Measurements from ENCODE around the gene ESYT3. TPM values are rescaled to one million over a fixed set of nuclear protein-coding genes. Genes with fewer than 3 reads are reported as not detected.
"Not testable (repeated sequence)": the region's sequence is repeated elsewhere in the genome, so short reads cannot be mapped to it uniquely, and the experiment has no call there.

Gene ESYT3
- polyA plus RNA-seq, 2 donors, result 0.56 to 0.63 TPM

GRCh38 chr3:138477120-138477519, 42.7 kb downstream of the ESYT3 start:
- Histone ChIP-seq H3K27ac (ENCODE audit: low read depth in 2 of 2, low read length in 1 of 2) (no peak overlapping the region), H3K4me1 (ENCODE audit: control insufficient read depth in 2 of 2, insufficient read depth in 2 of 2, low read length in 1 of 2) (no peaks in the 10 kb centered on the region), H3K36me3 (ENCODE audit: control insufficient read depth in 2 of 2, insufficient read depth in 2 of 2, low read length in 1 of 2) (no peaks in the 10 kb centered on the region)

GRCh38 chr3:138477801-138478200, 43.4 kb downstream of the ESYT3 start:
- Histone ChIP-seq H3K27me3 (ENCODE audit: control insufficient read depth in 1 of 2, insufficient read depth in 2 of 2, low read length in 2 of 2) (no peaks in the 10 kb centered on the region), H3K36me3 (ENCODE audit: control insufficient read depth in 2 of 2, insufficient read depth in 2 of 2, low read length in 1 of 2) (no peaks in the 10 kb centered on the region), H3K4me1 (ENCODE audit: control insufficient read depth in 2 of 2, insufficient read depth in 2 of 2, low read length in 1 of 2) (no peaks in the 10 kb centered on the region), H3K27ac (ENCODE audit: low read depth in 2 of 2, low read length in 1 of 2) (no peak overlapping the region), H3K4me3 (ENCODE audit: low read depth in 1 of 2, low read length in 2 of 2) (no peak overlapping the region), H3K9me3 (ENCODE audit: control insufficient read depth in 2 of 2, insufficient read depth in 1 of 2, low read depth in 1 of 2, low read length in 1 of 2) (no peaks in the 10 kb centered on the region)
- WGBS, 2 donors, result 93% methylated on average over 3 of the region's 3 CpGs

More at GRCh38 chr3:138477120-138477519, 42.7 kb downstream of the ESYT3 start:
- Histone ChIP-seq H3K9me3 (ENCODE audit: control insufficient read depth in 2 of 2, insufficient read depth in 1 of 2, low read depth in 1 of 2, low read length in 1 of 2) (no peaks in the 10 kb centered on the region), H3K27me3 (ENCODE audit: control insufficient read depth in 1 of 2, insufficient read depth in 2 of 2, low read length in 2 of 2) (no peaks in the 10 kb centered on the region), H3K4me3 (ENCODE audit: low read depth in 1 of 2, low read length in 2 of 2) (no peak overlapping the region)

GRCh38 chr3:138479438-138479863, 45.0 kb downstream of the ESYT3 start:
- WGBS, 2 donors, result 48 to 49% methylated on average over 4 of the region's 4 CpGs
- H3K27me3 ChIP-seq (ENCODE audit: control insufficient read depth in 1 of 2, insufficient read depth in 2 of 2, low read length in 2 of 2), result no peaks in the 10 kb centered on the region

GRCh38 chr3:138484672-138485071, 50.3 kb downstream of the ESYT3 start:
- 97 to 98% methylated on average over 10 to 17 of the region's 17 CpGs for WGBS, 2 donors
- not testable (repeated sequence) for H3K9me3 ChIP-seq (ENCODE audit: control insufficient read depth in 2 of 2, insufficient read depth in 1 of 2, low read depth in 1 of 2, low read length in 1 of 2); H3K27ac ChIP-seq (ENCODE audit: low read depth in 2 of 2, low read length in 1 of 2); H3K36me3 ChIP-seq (ENCODE audit: control insufficient read depth in 2 of 2, insufficient read depth in 2 of 2, low read length in 1 of 2); H3K4me3 ChIP-seq (ENCODE audit: low read depth in 1 of 2, low read length in 2 of 2); H3K27me3 ChIP-seq (ENCODE audit: control insufficient read depth in 1 of 2, insufficient read depth in 2 of 2, low read length in 2 of 2); H3K4me1 ChIP-seq (ENCODE audit: control insufficient read depth in 2 of 2, insufficient read depth in 2 of 2, low read length in 1 of 2)

More at GRCh38 chr3:138479438-138479863, 45.0 kb downstream of the ESYT3 start:
- Histone ChIP-seq H3K9me3 (ENCODE audit: control insufficient read depth in 2 of 2, insufficient read depth in 1 of 2, low read depth in 1 of 2, low read length in 1 of 2) (no peaks in the 10 kb centered on the region), H3K4me3 (ENCODE audit: low read depth in 1 of 2, low read length in 2 of 2) (no peak overlapping the region), H3K36me3 (ENCODE audit: control insufficient read depth in 2 of 2, insufficient read depth in 2 of 2, low read length in 1 of 2) (no peaks in the 10 kb centered on the region), H3K4me1 (ENCODE audit: control insufficient read depth in 2 of 2, insufficient read depth in 2 of 2, low read length in 1 of 2) (no peaks in the 10 kb centered on the region), H3K27ac (ENCODE audit: low read depth in 2 of 2, low read length in 1 of 2) (no peak overlapping the region)

GRCh38 chr3:138486580-138486979, 52.2 kb downstream of the ESYT3 start:
- not testable (repeated sequence) for H3K36me3 ChIP-seq (ENCODE audit: control insufficient read depth in 2 of 2, insufficient read depth in 2 of 2, low read length in 1 of 2); H3K9me3 ChIP-seq (ENCODE audit: control insufficient read depth in 2 of 2, insufficient read depth in 1 of 2, low read depth in 1 of 2, low read length in 1 of 2); H3K4me3 ChIP-seq (ENCODE audit: low read depth in 1 of 2, low read length in 2 of 2); H3K4me1 ChIP-seq (ENCODE audit: control insufficient read depth in 2 of 2, insufficient read depth in 2 of 2, low read length in 1 of 2); H3K27me3 ChIP-seq (ENCODE audit: control insufficient read depth in 1 of 2, insufficient read depth in 2 of 2, low read length in 2 of 2); H3K27ac ChIP-seq (ENCODE audit: low read depth in 2 of 2, low read length in 1 of 2)
- WGBS, 2 donors, result 93 to 94% methylated on average over 6 of the region's 6 CpGs

GRCh38 chr3:138491971-138492370, 57.6 kb downstream of the ESYT3 start:
- WGBS, 2 donors, result 90 to 100% methylated on average over 1 of the region's 1 CpG
- H3K4me3 ChIP-seq (ENCODE audit: low read depth in 1 of 2, low read length in 2 of 2), result no peak overlapping the region
- H3K36me3 ChIP-seq (ENCODE audit: control insufficient read depth in 2 of 2, insufficient read depth in 2 of 2, low read length in 1 of 2), result peaks cover 6 to 8% of the 10 kb centered on the region in 2 donors
- H3K27ac ChIP-seq (ENCODE audit: low read depth in 2 of 2, low read length in 1 of 2), result no peak overlapping the region
- H3K4me1 ChIP-seq (ENCODE audit: control insufficient read depth in 2 of 2, insufficient read depth in 2 of 2, low read length in 1 of 2), result no peaks in the 10 kb centered on the region
- peaks cover 0 to 3% of the 10 kb centered on the region in 2 donors for H3K9me3 ChIP-seq (ENCODE audit: control insufficient read depth in 2 of 2, insufficient read depth in 1 of 2, low read depth in 1 of 2, low read length in 1 of 2)
- H3K27me3 ChIP-seq (ENCODE audit: control insufficient read depth in 1 of 2, insufficient read depth in 2 of 2, low read length in 2 of 2), result no peaks in the 10 kb centered on the region

GRCh38 chr3:138492980-138493675, 58.7 kb downstream of the ESYT3 start:
- H3K9me3 ChIP-seq (ENCODE audit: control insufficient read depth in 2 of 2, insufficient read depth in 1 of 2, low read depth in 1 of 2, low read length in 1 of 2), result peaks cover 0 to 3% of the 10 kb centered on the region in 2 donors
- no peak overlapping the region for H3K27ac ChIP-seq (ENCODE audit: low read depth in 2 of 2, low read length in 1 of 2)
- no peaks in the 10 kb centered on the region for H3K4me1 ChIP-seq (ENCODE audit: control insufficient read depth in 2 of 2, insufficient read depth in 2 of 2, low read length in 1 of 2)
- H3K4me3 ChIP-seq (ENCODE audit: low read depth in 1 of 2, low read length in 2 of 2), result no peak overlapping the region
- peaks cover 6 to 8% of the 10 kb centered on the region in 2 donors for H3K36me3 ChIP-seq (ENCODE audit: control insufficient read depth in 2 of 2, insufficient read depth in 2 of 2, low read length in 1 of 2)
- H3K27me3 ChIP-seq (ENCODE audit: control insufficient read depth in 1 of 2, insufficient read depth in 2 of 2, low read length in 2 of 2), result no peaks in the 10 kb centered on the region
- WGBS, 2 donors, result 95 to 96% methylated on average over 4 of the region's 4 CpGs

- Histone ChIP-seq H3K4me1 (ENCODE audit: control insufficient read depth in 2 of 2, insufficient read depth in 2 of 2, low read length in 1 of 2) (no peaks in the 10 kb centered on the region), H3K36me3 (ENCODE audit: control insufficient read depth in 2 of 2, insufficient read depth in 2 of 2, low read length in 1 of 2) (peaks cover 6 to 8% of the 10 kb centered on the region in 2 donors), H3K27me3 (ENCODE audit: control insufficient read depth in 1 of 2, insufficient read depth in 2 of 2, low read length in 2 of 2) (no peaks in the 10 kb centered on the region), H3K27ac (ENCODE audit: low read depth in 2 of 2, low read length in 1 of 2) (no peak overlapping the region), H3K4me3 (ENCODE audit: low read depth in 1 of 2, low read length in 2 of 2) (no peak overlapping the region), H3K9me3 (ENCODE audit: control insufficient read depth in 2 of 2, insufficient read depth in 1 of 2, low read depth in 1 of 2, low read length in 1 of 2) (peaks cover 0 to 3% of the 10 kb centered on the region in 2 donors)
- WGBS, 2 donors, result 90 to 91% methylated on average over 3 of the region's 3 CpGs
Observed at GRCh38 chr3:138493804-138494606, 59.6 kb downstream of the ESYT3 start.

GRCh38 chr3:138494607-138494929, 60.2 kb downstream of the ESYT3 start:
- H3K36me3 ChIP-seq (ENCODE audit: control insufficient read depth in 2 of 2, insufficient read depth in 2 of 2, low read length in 1 of 2), result peaks cover 6 to 8% of the 10 kb centered on the region in 2 donors
- H3K27ac ChIP-seq (ENCODE audit: low read depth in 2 of 2, low read length in 1 of 2), result no peak overlapping the region
- H3K4me3 ChIP-seq (ENCODE audit: low read depth in 1 of 2, low read length in 2 of 2), result no peak overlapping the region
- no peaks in the 10 kb centered on the region for H3K27me3 ChIP-seq (ENCODE audit: control insufficient read depth in 1 of 2, insufficient read depth in 2 of 2, low read length in 2 of 2)
- no peaks in the 10 kb centered on the region for H3K4me1 ChIP-seq (ENCODE audit: control insufficient read depth in 2 of 2, insufficient read depth in 2 of 2, low read length in 1 of 2)
- H3K9me3 ChIP-seq (ENCODE audit: control insufficient read depth in 2 of 2, insufficient read depth in 1 of 2, low read depth in 1 of 2, low read length in 1 of 2), result peaks cover 0 to 3% of the 10 kb centered on the region in 2 donors

- H3K4me1 ChIP-seq (ENCODE audit: control insufficient read depth in 2 of 2, insufficient read depth in 2 of 2, low read length in 1 of 2); H3K9me3 ChIP-seq (ENCODE audit: control insufficient read depth in 2 of 2, insufficient read depth in 1 of 2, low read depth in 1 of 2, low read length in 1 of 2); H3K27me3 ChIP-seq (ENCODE audit: control insufficient read depth in 1 of 2, insufficient read depth in 2 of 2, low read length in 2 of 2); H3K36me3 ChIP-seq (ENCODE audit: control insufficient read depth in 2 of 2, insufficient read depth in 2 of 2, low read length in 1 of 2); H3K27ac ChIP-seq (ENCODE audit: low read depth in 2 of 2, low read length in 1 of 2); H3K4me3 ChIP-seq (ENCODE audit: low read depth in 1 of 2, low read length in 2 of 2): not testable (repeated sequence)
- 93 to 94% methylated on average over 3 of the region's 3 CpGs for WGBS, 2 donors
Observed at GRCh38 chr3:138495638-138496037, 61.2 kb downstream of the ESYT3 start.
